Tibial nerve (tissue), 4 donors: ENCODE results near the gene MALRD1. TPM values are rescaled to one million over a fixed set of nuclear protein-coding genes. Genes with fewer than 3 reads are reported as not detected.

Experiments
- DNase-seq, 2 donors: peaks; one replicate each; pipeline ENCODE4 v3.0.0-alpha.2; 2019; ENCODE audit warnings: low spot score in 2 of 2
- H3K27ac ChIP-seq, 4 donors: fragments of 200-600 bp; sonication (generic) in 3 of 4; one replicate each; pipeline ENCODE4 v1.5.1; 2017 to 2019; ENCODE audit warnings: mild to moderate bottlenecking in 1 of 4
- H3K27me3 ChIP-seq, 2 donors: fragments of 200-600 bp; sonication (generic) in 1 of 2; one replicate each; pipeline versions ENCODE4 v1.5.1 to v1.6.0; 2017 to 2019
- H3K36me3 ChIP-seq, 3 donors: fragments of 200-600 bp; sonication (generic); one replicate each; pipeline ENCODE4 v1.5.1; 2018 to 2019
- H3K4me1 ChIP-seq, 4 donors: fragments of 200-600 bp; sonication (generic) in 3 of 4; one replicate each; pipeline ENCODE4 v1.5.1; 2017 to 2019
- H3K4me3 ChIP-seq, 4 donors: fragments of 200-600 bp; sonication (generic) in 3 of 4; one replicate each; pipeline ENCODE4 v1.5.1; 2017 to 2019; ENCODE audit warnings: mild to moderate bottlenecking in 1 of 4, moderate library complexity in 1 of 4
- H3K9me3 ChIP-seq, 4 donors: fragments of 200-600 bp; sonication (generic) in 3 of 4; one replicate each; pipeline ENCODE4 v1.5.1; 2017 to 2019
- CTCF ChIP-seq, 5 experiments: fragments of 200-600 bp in 3 of 5; fragments of 450-650 bp in 2 of 5; sonication (generic) in 3 of 5; IDR thresholded peaks; one replicate each; pipeline ENCODE4 v1.5.1; 2016 to 2019; ENCODE audit warnings: antibody characterized with exemption in 5 of 5, mild to moderate bottlenecking in 3 of 5, moderate library complexity in 2 of 5
- EP300 ChIP-seq, 2 donors: sonication (generic); formaldehyde crosslinking; IDR thresholded peaks; one replicate each; pipeline ENCODE4 v1.6.1; 2017; ENCODE audit warnings: antibody characterized with exemption in 2 of 2, mild to moderate bottlenecking in 1 of 2
- POLR2A ChIP-seq, 2 donors: fragments of 450-650 bp; IDR thresholded peaks; one replicate each; pipeline ENCODE4 v1.6.1; 2017; ENCODE audit warnings: antibody characterized with exemption in 2 of 2, mild to moderate bottlenecking in 2 of 2, moderate library complexity in 2 of 2
- WGBS, 2 donors: methylation state at CpG; one replicate each; pipeline ENCODE4 v1.1.5; 2018; 5-methylcytosine and 5-hydroxymethylcytosine counted together
- total RNA-seq, 4 donors: library from RNA; depleted of rRNA; stranded (reverse); fragments of >200 nt; gene quantifications; one replicate each; pipeline ENCODE4 v1.1.0, GENCODE V29; 2016

The MALRD1 gene
- total RNA-seq, 4 donors from 2014 or later = 1.3 to 5.4 (median 3.6) TPM; not detected in 1

- Histone ChIP-seq H3K4me1 (no peaks in the 10 kb centered on the region), H3K27me3 (no peaks in the 10 kb centered on the region), H3K9me3 (no peaks in the 10 kb centered on the region), H3K4me3 (no peak overlapping the region), H3K36me3 (no peaks in the 10 kb centered on the region), H3K27ac (no peak overlapping the region)
- TF ChIP-seq POLR2A (IDR thresholded peaks at IDR 0.05) = no peak
- TF ChIP-seq CTCF (IDR thresholded peaks at IDR 0.05) = no peak
- no peak for TF ChIP-seq EP300 (IDR thresholded peaks at IDR 0.05)
- 72 to 75% methylated on average over 5 of the region's 5 CpGs for WGBS, 2 donors
- no peak for DNase-seq
These were observed 5.8 kb downstream of the MALRD1 start for GRCh38 chr10:19054289-19054835.

GRCh38 chr10:19058046-19058445, 9.4 kb downstream of the MALRD1 start:
- 45 to 56% methylated on average over 4 of the region's 4 CpGs for WGBS, 2 donors
- H3K36me3 ChIP-seq = no peaks in the 10 kb centered on the region
- no peaks in the 10 kb centered on the region for H3K4me1 ChIP-seq
- no peak overlapping the region for H3K27ac ChIP-seq
- DNase-seq = no peak
- no peaks in the 10 kb centered on the region for H3K27me3 ChIP-seq
- no peak overlapping the region for H3K4me3 ChIP-seq
- H3K9me3 ChIP-seq = no peaks in the 10 kb centered on the region
- TF ChIP-seq POLR2A (IDR thresholded peaks at IDR 0.05) = no peak
- TF ChIP-seq CTCF (IDR thresholded peaks at IDR 0.05) = no peak
- TF ChIP-seq EP300 (IDR thresholded peaks at IDR 0.05) = no peak

- Histone ChIP-seq H3K4me1 (no peaks in the 10 kb centered on the region), H3K4me3 (no peak overlapping the region), H3K36me3 (no peaks in the 10 kb centered on the region), H3K27ac (no peak overlapping the region), H3K27me3 (no peaks in the 10 kb centered on the region), H3K9me3 (no peaks in the 10 kb centered on the region)
- WGBS, 2 donors = 80 to 81% methylated on average over 6 of the region's 6 CpGs
- TF ChIP-seq CTCF (IDR thresholded peaks at IDR 0.05) (no peak), EP300 (IDR thresholded peaks at IDR 0.05) (no peak), POLR2A (IDR thresholded peaks at IDR 0.05) (no peak)
- no peak for DNase-seq
These were observed 15.4 kb downstream of the MALRD1 start for GRCh38 chr10:19063986-19064385.

- Histone ChIP-seq H3K9me3 (no peaks in the 10 kb centered on the region), H3K36me3 (no peaks in the 10 kb centered on the region), H3K4me3 (no peak overlapping the region), H3K4me1 (no peaks in the 10 kb centered on the region), H3K27me3 (no peaks in the 10 kb centered on the region), H3K27ac (no peak overlapping the region)
- no peak for DNase-seq
- no peak for TF ChIP-seq EP300 (IDR thresholded peaks at IDR 0.05)
- no peak for TF ChIP-seq POLR2A (IDR thresholded peaks at IDR 0.05)
- TF ChIP-seq CTCF (IDR thresholded peaks at IDR 0.05) = no peak
- WGBS, 2 donors = 70 to 82% methylated on average over 7 of the region's 7 CpGs
These were observed 23.3 kb downstream of the MALRD1 start for GRCh38 chr10:19071946-19072345.

GRCh38 chr10:19077276-19077675, 28.7 kb downstream of the MALRD1 start:
- no peak overlapping the region for H3K27ac ChIP-seq
- H3K27me3 ChIP-seq = no peaks in the 10 kb centered on the region
- TF ChIP-seq CTCF (IDR thresholded peaks at IDR 0.05) (no peak), EP300 (IDR thresholded peaks at IDR 0.05) (no peak), POLR2A (IDR thresholded peaks at IDR 0.05) (no peak)
- H3K4me1 ChIP-seq = no peaks in the 10 kb centered on the region
- no peak for DNase-seq
- H3K4me3 ChIP-seq = no peak overlapping the region
- H3K9me3 ChIP-seq = peaks cover 0 to 9% (median 0%) of the 10 kb centered on the region in 4 donors
- H3K36me3 ChIP-seq = no peaks in the 10 kb centered on the region
